ENCODE measurements around the gene NBDY. TPM values are rescaled to one million over a fixed set of nuclear protein-coding genes. Genes with fewer than 3 reads are reported as not detected.

The NBDY gene
- polyA plus RNA-seq, 2 of the 4 experiments (the other 2 are of a cell fraction), result 48.0 to 64.8 TPM

- TF ChIP-seq EP300 (IDR thresholded peaks at IDR 0.05) (no peak), ZFP36 (IDR thresholded peaks at IDR 0.05; ENCODE audit: borderline replicate concordance, partially characterized antibody) (no peak), ESRRA (IDR thresholded peaks at IDR 0.05; ENCODE audit: borderline replicate concordance, low read length) (no peak), CBX2 (IDR thresholded peaks at IDR 0.05; ENCODE audit: borderline replicate concordance, low read depth) (no peak)
- TF ChIP-seq, protein P1, sequence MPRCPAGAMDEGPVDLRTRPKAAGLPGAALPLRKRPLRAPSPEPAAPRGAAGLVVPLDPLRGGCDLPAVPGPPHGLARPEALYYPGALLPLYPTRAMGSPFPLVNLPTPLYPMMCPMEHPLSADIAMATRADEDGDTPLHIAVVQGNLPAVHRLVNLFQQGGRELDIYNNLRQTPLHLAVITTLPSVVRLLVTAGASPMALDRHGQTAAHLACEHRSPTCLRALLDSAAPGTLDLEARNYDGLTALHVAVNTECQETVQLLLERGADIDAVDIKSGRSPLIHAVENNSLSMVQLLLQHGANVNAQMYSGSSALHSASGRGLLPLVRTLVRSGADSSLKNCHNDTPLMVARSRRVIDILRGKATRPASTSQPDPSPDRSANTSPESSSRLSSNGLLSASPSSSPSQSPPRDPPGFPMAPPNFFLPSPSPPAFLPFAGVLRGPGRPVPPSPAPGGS (IDR thresholded peaks at IDR 0.05), result no peak
Observed at GRCh38 chrX:56728321-56728720, 722 bp upstream of the NBDY start (continued).

- H3K4me3 ChIP-seq, result peak overlapping the region; percentile 62
- 0 out of 3 replicates have a peak, but pooled peaks cover 4% of the 10 kb centered on the region for H3K4me1 ChIP-seq
- ChIA-PET CTCF (interaction anchor here (0.6 to 4.3 kb wide), 2 partner anchors 283 to 447 kb away, joined by 3 to 39 read pairs; no protein-coding TSS in a partner anchor), POLR2A (no interaction called here)
- no peaks in the 10 kb centered on the region for H3K9me3 ChIP-seq
- peak overlapping the region; percentile 85 to 94; a peak in 5 of 6 replicates for H3K27ac ChIP-seq
- DNase-seq (ENCODE audit: low read depth in 1 of 2, low spot score in 1 of 2), result peak; percentile 4 to 55
- WGBS (ENCODE audit: missing lambda C conversion rate), result 2% methylated on average over 8 of the region's 8 CpGs
- FAIRE-seq, result no peak
- ATAC-seq, result peak; percentile 73 to 81; a peak in 5 of 6 replicates
- TF ChIP-seq KDM1A (IDR thresholded peaks at IDR 0.05; ENCODE audit: low read depth), result no peak
- TF ChIP-seq, protein P2, sequence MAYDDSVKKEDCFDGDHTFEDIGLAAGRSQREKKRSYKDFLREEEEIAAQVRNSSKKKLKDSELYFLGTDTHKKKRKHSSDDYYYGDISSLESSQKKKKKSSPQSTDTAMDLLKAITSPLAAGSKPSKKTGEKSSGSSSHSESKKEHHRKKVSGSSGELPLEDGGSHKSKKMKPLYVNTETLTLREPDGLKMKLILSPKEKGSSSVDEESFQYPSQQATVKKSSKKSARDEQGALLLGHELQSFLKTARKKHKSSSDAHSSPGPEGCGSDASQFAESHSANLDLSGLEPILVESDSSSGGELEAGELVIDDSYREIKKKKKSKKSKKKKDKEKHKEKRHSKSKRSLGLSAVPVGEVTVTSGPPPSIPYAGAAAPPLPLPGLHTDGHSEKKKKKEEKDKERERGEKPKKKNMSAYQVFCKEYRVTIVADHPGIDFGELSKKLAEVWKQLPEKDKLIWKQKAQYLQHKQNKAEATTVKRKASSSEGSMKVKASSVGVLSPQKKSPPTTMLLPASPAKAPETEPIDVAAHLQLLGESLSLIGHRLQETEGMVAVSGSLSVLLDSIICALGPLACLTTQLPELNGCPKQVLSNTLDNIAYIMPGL (CRISPR knock-in tag; IDR thresholded peaks at IDR 0.05; ENCODE audit: borderline replicate concordance), result no peak
- TF ChIP-seq HOXA7 (CRISPR knock-in tag; IDR thresholded peaks at IDR 0.05), result no peak
- no peak for TF ChIP-seq ATOH8 (CRISPR knock-in tag; IDR thresholded peaks at IDR 0.05; ENCODE audit: low read depth)
- TF ChIP-seq FOSB (CRISPR knock-in tag; IDR thresholded peaks at IDR 0.05), result no peak
- no peak for TF ChIP-seq HES2 (IDR thresholded peaks at IDR 0.05)
- no peak for TF ChIP-seq RNF2 (IDR thresholded peaks at IDR 0.05; ENCODE audit: borderline replicate concordance, low read depth)
- no peak for TF ChIP-seq FOXS1 (CRISPR knock-in tag; IDR thresholded peaks at IDR 0.05)
- H3K4me2 ChIP-seq, result peak overlapping the region; percentile 66
Observed at GRCh38 chrX:56728752-56729151, 291 bp upstream of the NBDY start.

GRCh38 chrX:56733459-56734046 is 4.5 kb downstream of the NBDY start:
- 50% methylated on average over 2 of the region's 2 CpGs for WGBS (ENCODE audit: missing lambda C conversion rate)
- ATAC-seq, result peak; percentile 53 to 65; a peak in 4 of 6 replicates
- Histone ChIP-seq H3K4me3 (no peak overlapping the region), H3K4me2 (no peak overlapping the region), H3K4me1 (no peaks in the 10 kb centered on the region), H3K27ac (no peak overlapping the region), H3K9me3 (no peaks in the 10 kb centered on the region)
- DNase-seq (ENCODE audit: low read depth in 1 of 2, low spot score in 1 of 2), result peak; percentile 16 to 53
- TF ChIP-seq CHD4 (IDR thresholded peaks at IDR 0.05; ENCODE audit: borderline replicate concordance), result no peak
- peak; percentile 34; the same call in 1 of the 3 replicates for TF ChIP-seq SMC3 (IDR thresholded peaks at IDR 0.05)
- peak; percentile 45 to 55; a peak in 4 of 5 replicates for TF ChIP-seq RAD21 (conservative IDR thresholded peaks at IDR 0.05 in 1 of 2, IDR thresholded peaks at IDR 0.05 in 1 of 2)
- TF ChIP-seq CTCF (IDR thresholded peaks at IDR 0.05), result peak; percentile 61
- peak; percentile 99 for FAIRE-seq
- ChIA-PET POLR2A (no interaction called here), CTCF (interaction anchor here (0.6 to 1.6 kb wide), 6 partner anchors 12 to 709 kb away, joined by 3 to 7 read pairs (median 4); no protein-coding TSS in a partner anchor)
